ENCODE data around the gene SLC41A3. TPM values are rescaled to one million over a fixed set of nuclear protein-coding genes. Genes with fewer than 3 reads are reported as not detected.
A peak's percentile ranks its signal among the peaks of the same experiment; 100 is the strongest.

Gene SLC41A3
- total and polyA plus RNA-seq, 10 of the 15 experiments (the other 5 are each of a cell fraction or from before 2014, with no cell fraction given), result 8.3 to 29.5 (median 16.7) TPM

DNA sequence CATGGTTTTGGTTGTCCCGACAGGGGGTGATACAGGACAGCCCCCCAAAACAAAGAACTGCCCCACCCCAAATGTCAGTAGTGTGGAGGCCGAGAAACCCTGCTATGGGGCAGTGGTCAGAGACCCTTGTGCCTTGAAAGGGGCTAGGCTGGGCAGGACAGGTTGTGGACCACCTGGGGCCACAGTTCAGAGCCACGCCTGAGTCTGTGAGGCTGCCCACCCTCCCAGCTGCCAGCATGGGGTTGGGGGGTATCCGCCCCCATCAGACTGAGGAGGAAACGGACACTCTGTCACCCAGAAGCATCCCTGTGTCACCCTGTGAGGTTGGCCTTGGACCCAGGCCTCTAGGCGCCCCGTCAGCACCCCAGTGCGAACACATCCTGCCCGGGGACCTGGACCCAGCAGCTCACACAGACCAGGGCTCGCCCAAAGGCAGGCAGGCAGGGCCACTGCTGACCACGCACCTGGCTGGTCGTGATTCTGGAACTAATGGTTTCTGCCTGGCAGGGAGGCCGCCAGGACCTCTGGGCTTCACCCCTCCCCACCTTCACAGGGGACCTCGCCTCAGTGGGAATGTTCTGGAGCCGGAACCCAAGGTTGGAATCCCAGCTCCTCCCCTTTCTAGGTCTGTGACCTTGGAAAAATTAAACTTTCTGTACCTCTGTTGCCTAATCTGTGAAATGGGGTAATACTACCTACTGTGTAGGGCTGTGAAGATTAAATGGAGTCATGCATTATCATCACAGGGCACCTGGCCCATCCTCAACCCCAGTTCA is 1.4 kb downstream of the SLC41A3 start (continued):
- TF ChIP-seq CHD1 (IDR thresholded peaks at IDR 0.05; ENCODE audit: low read depth, low read length) (no peak), IKZF2 (IDR thresholded peaks at IDR 0.05) (no peak), STAT1 (conservative IDR thresholded peaks at IDR 0.05) (no peak)

DNA sequence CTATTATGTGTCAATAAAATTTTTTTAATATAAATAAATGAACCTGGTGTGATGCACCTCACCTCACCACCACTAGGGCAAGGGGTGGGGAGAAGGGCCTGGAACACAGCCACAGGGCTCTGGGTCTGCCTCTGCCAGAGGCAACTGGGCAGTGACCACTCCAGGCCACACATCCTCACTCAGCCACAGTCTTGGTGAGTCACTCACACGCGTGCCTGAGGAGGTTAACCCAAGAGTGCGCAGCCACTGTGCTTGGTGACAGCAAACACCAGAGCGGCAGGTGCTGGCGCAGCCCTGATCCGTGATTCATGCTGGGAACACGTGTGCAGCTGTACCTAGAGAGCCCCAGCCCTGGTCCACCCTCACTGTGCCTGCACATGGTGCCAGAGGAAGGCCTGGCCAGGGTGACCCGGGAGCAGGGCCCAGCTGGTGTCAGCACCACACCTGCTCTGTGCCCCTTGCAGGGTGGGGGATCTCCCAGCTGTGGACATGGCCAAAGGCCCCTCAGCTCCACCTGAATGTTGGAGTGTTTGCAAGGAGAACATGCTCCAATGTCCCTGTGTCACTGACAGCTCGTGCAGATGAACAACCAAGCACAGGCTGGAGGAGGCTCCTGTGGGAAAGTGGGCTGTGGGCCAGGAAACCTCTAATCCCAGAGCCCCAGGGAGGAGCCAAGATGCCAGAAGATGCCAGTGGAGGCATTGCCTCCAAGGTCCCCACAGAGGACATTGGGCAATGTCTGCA is 2.1 kb downstream of the SLC41A3 start:
- TF ChIP-seq, protein P1, sequence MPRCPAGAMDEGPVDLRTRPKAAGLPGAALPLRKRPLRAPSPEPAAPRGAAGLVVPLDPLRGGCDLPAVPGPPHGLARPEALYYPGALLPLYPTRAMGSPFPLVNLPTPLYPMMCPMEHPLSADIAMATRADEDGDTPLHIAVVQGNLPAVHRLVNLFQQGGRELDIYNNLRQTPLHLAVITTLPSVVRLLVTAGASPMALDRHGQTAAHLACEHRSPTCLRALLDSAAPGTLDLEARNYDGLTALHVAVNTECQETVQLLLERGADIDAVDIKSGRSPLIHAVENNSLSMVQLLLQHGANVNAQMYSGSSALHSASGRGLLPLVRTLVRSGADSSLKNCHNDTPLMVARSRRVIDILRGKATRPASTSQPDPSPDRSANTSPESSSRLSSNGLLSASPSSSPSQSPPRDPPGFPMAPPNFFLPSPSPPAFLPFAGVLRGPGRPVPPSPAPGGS (IDR thresholded peaks at IDR 0.05; ENCODE audit: borderline replicate concordance, insufficient read depth, low read depth, low read length, poor library complexity, severe bottlenecking), result peak; percentile 76
- TF ChIP-seq TCF3 (IDR thresholded peaks at IDR 0.05; ENCODE audit: borderline replicate concordance, insufficient read depth, low read depth, low read length) (0 out of 2 replicates have a peak, but pooled peaks have one; percentile 30), NR2C2 (IDR thresholded peaks at IDR 0.05; ENCODE audit: borderline replicate concordance, control insufficient read depth, insufficient read length, low read depth) (no peak)
- TF ChIP-seq, protein P2, sequence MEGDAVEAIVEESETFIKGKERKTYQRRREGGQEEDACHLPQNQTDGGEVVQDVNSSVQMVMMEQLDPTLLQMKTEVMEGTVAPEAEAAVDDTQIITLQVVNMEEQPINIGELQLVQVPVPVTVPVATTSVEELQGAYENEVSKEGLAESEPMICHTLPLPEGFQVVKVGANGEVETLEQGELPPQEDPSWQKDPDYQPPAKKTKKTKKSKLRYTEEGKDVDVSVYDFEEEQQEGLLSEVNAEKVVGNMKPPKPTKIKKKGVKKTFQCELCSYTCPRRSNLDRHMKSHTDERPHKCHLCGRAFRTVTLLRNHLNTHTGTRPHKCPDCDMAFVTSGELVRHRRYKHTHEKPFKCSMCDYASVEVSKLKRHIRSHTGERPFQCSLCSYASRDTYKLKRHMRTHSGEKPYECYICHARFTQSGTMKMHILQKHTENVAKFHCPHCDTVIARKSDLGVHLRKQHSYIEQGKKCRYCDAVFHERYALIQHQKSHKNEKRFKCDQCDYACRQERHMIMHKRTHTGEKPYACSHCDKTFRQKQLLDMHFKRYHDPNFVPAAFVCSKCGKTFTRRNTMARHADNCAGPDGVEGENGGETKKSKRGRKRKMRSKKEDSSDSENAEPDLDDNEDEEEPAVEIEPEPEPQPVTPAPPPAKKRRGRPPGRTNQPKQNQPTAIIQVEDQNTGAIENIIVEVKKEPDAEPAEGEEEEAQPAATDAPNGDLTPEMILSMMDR (IDR thresholded peaks at IDR 0.05 in 2 of 3, conservative IDR thresholded peaks at IDR 0.05 in 1 of 3; ENCODE audit: control insufficient read depth in 2 of 3, extremely low read depth in 1 of 3, insufficient read depth in 1 of 3, low read depth in 3 of 3, low read length in 3 of 3), result peak in 2 of 3 experiments; percentile 10 to 19; a peak in 1 of 6 replicates
- ChIA-PET RAD21 (ENCODE audit: unreplicated experiment) (no interaction called here), CTCF (no interaction called here), POLR2A (no interaction called here), SMC1A (ENCODE audit: uncharacterized antibody, unreplicated experiment) (no interaction called here)
- WGBS (ENCODE audit: insufficient coverage, insufficient replicate concordance, low lambda C conversion rate, missing lambda C conversion rate), result 91% methylated on average over 9 of the region's 9 CpGs
- Histone ChIP-seq H4K20me1 (ENCODE audit: control insufficient read depth, insufficient read depth) (no peaks in the 10 kb centered on the region), H3K27ac (ENCODE audit: control insufficient read depth, insufficient read depth) (no peak overlapping the region), H3K4me3 (no peak overlapping the region), H3K9me3 (replicated peaks; ENCODE audit: control insufficient read depth, insufficient read depth, low read length) (no peaks in the 10 kb centered on the region), H2AFZ (ENCODE audit: control insufficient read depth, low read depth, low read length) (no peak overlapping the region), H3K4me1 (ENCODE audit: control insufficient read depth, insufficient read depth, low read length) (no peaks in the 10 kb centered on the region), H3K9ac (ENCODE audit: control insufficient read depth, insufficient read depth, low read length) (no peak overlapping the region), H3K27me3 (replicated peaks in 1 of 2; ENCODE audit: control insufficient read depth in 2 of 2, insufficient read depth in 2 of 2, low read length in 1 of 2) (no peaks in the 10 kb centered on the region), H3K36me3 (ENCODE audit: control insufficient read depth in 2 of 2, insufficient read depth in 2 of 2, low read length in 1 of 2) (no peaks in the 10 kb centered on the region), H3K4me2 (ENCODE audit: control insufficient read depth, insufficient read depth) (no peak overlapping the region), H3K79me2 (ENCODE audit: control insufficient read depth, insufficient read depth, low read length) (no peaks in the 10 kb centered on the region)
- intact Hi-C loops (cut with micrococcal nuclease; ENCODE audit: unreplicated experiment) (loop anchor here (10.0 kb wide), 1 partner anchor 167 kb away; no protein-coding TSS in a partner anchor), in situ Hi-C loops (cut with MboI) (no loop called here)
- DNase-seq (ENCODE audit: low read depth, low spot score) (no peak), FAIRE-seq (no peak), ATAC-seq (no peak)
- no TSS peak for BruUV-seq (replicated peaks)
